ENCODE measurements around the gene GPC4.

GRCh38 chrX:133402042-133402453 lies 13.2 kb downstream of the GPC4 start:
- TF ChIP-seq CTCF (IDR thresholded peaks at IDR 0.05; ENCODE audit: low read length) (no peak), EZH2 (IDR thresholded peaks at IDR 0.05; ENCODE audit: borderline replicate concordance, low read length) (no peak)

Data from OCI-LY1 (cell line).